Activated CD4-positive, alpha-beta memory T cell treated with anti-CD3 and anti-CD28 coated beads, Interleukin-2, amount 10 ng/mL, durations not matched to agents 7 days and 5 days (primary cell): ENCODE measurements around the gene CA5A. TPM values are rescaled to one million over a fixed set of nuclear protein-coding genes. Genes with fewer than 3 reads are reported as not detected.
A peak's percentile ranks its signal among the peaks of the same experiment; 100 is the strongest.

Experiments used
- CTCF ChIA-PET: fragments of 350-600 bp; sonication (Branson Sonifier 250); formaldehyde crosslinking; loops from one replicate; lab custom pipeline; 2021; ENCODE audit warnings: antibody characterized with exemption, inconsistent platforms; lab: Charles Lee
- POLR2A ChIA-PET: fragments of 350-600 bp; sonication (Branson Sonifier 250); formaldehyde crosslinking; loops from one replicate; lab custom pipeline; 2021; ENCODE audit warnings: antibody characterized with exemption; lab: Charles Lee
- DNase-seq: peaks from one replicate; pipeline ENCODE4 v3.0.0-alpha.2; 2020
- H3K27ac Mint-ChIP-seq: one replicate; pipeline ENCODE4 v1.8.0; 2021; ENCODE audit warnings: mild to moderate bottlenecking, mixed read lengths
- H3K27me3 Mint-ChIP-seq: one replicate; pipeline ENCODE4 v1.8.0; 2021; ENCODE audit warnings: mixed read lengths
- H3K36me3 Mint-ChIP-seq: one replicate; pipeline ENCODE4 v1.8.0; 2021; ENCODE audit warnings: low read depth, mixed read lengths
- H3K4me1 Mint-ChIP-seq: one replicate; pipeline ENCODE4 v1.8.0; 2021; ENCODE audit warnings: mixed read lengths
- H3K4me3 Mint-ChIP-seq: one replicate; pipeline ENCODE4 v1.8.0; 2021; ENCODE audit warnings: mild to moderate bottlenecking, mixed read lengths
- H3K9me3 Mint-ChIP-seq: one replicate; pipeline ENCODE4 v1.8.0; 2021; ENCODE audit warnings: mixed read lengths
- total RNA-seq, 2 experiments: library from RNA; stranded (reverse); gene quantifications; one replicate each; pipeline ENCODE4 v1.2.3, GENCODE V29; 2021

Gene CA5A
- total RNA-seq, 2 experiments from 2014 or later: not detected

- H3K4me1 Mint-ChIP-seq: peaks cover 81% of the 10 kb centered on the region
- peaks cover 22% of the 10 kb centered on the region for H3K36me3 Mint-ChIP-seq
- ChIA-PET POLR2A (interaction anchor here (1.3 kb wide), 1 partner anchor 9 kb away, joined by 4 read pairs; the partner anchor contains the start of gene BANP), CTCF (interaction anchor here (0.6 to 1.8 kb wide), 2 partner anchors 9 to 196 kb away, joined by 3 to 6 read pairs; partner anchors contain the start of gene BANP)
- peak overlapping the region; percentile 42 for H3K27ac Mint-ChIP-seq
- no peak for DNase-seq
- H3K27me3 Mint-ChIP-seq: no peaks in the 10 kb centered on the region
- H3K4me3 Mint-ChIP-seq: no peak overlapping the region
- no peaks in the 10 kb centered on the region for H3K9me3 Mint-ChIP-seq
These were observed 24.0 kb upstream of the CA5A start for GRCh38 chr16:87960296-87960695.

GRCh38 chr16:87959391-87959990 is 23.2 kb upstream of the CA5A start:
- Mint-ChIP-seq H3K4me1 (peaks cover 83% of the 10 kb centered on the region), H3K27ac (no peak overlapping the region), H3K9me3 (no peaks in the 10 kb centered on the region), H3K27me3 (no peaks in the 10 kb centered on the region), H3K36me3 (peaks cover 28% of the 10 kb centered on the region), H3K4me3 (peak overlapping the region; percentile 14)
- no peak for DNase-seq
- POLR2A ChIA-PET: no interaction called here
- CTCF ChIA-PET: no interaction called here

GRCh38 chr16:87958632-87959031 is 22.3 kb upstream of the CA5A start:
- Mint-ChIP-seq H3K36me3 (peaks cover 35% of the 10 kb centered on the region), H3K4me3 (no peak overlapping the region), H3K27ac (no peak overlapping the region), H3K4me1 (peaks cover 83% of the 10 kb centered on the region), H3K27me3 (no peaks in the 10 kb centered on the region), H3K9me3 (no peaks in the 10 kb centered on the region)
- DNase-seq: no peak
- POLR2A ChIA-PET: no interaction called here
- CTCF ChIA-PET: no interaction called here

GRCh38 chr16:87957296-87958094 is 21.2 kb upstream of the CA5A start:
- no peak for DNase-seq
- Mint-ChIP-seq H3K27ac (peak overlapping the region; percentile 97), H3K4me1 (peaks cover 79% of the 10 kb centered on the region), H3K4me3 (peak overlapping the region; percentile 74), H3K36me3 (peaks cover 41% of the 10 kb centered on the region), H3K27me3 (no peaks in the 10 kb centered on the region), H3K9me3 (no peaks in the 10 kb centered on the region)
- ChIA-PET CTCF (interaction anchor here (1.0 to 1.1 kb wide), 2 partner anchors 8 to 178 kb away, joined by 3 to 4 read pairs; no protein-coding TSS in a partner anchor), POLR2A (interaction anchor here (1.3 to 1.7 kb wide), 8 partner anchors 8 to 473 kb away, joined by 3 to 7 read pairs (median 6); no protein-coding TSS in a partner anchor)

- Mint-ChIP-seq H3K4me3 (peak overlapping the region; percentile 74), H3K27me3 (no peaks in the 10 kb centered on the region), H3K36me3 (peaks cover 46% of the 10 kb centered on the region), H3K9me3 (no peaks in the 10 kb centered on the region), H3K4me1 (peaks cover 83% of the 10 kb centered on the region), H3K27ac (peak overlapping the region; percentile 97)
- ChIA-PET CTCF (interaction anchor here (0.7 to 1.6 kb wide), 7 partner anchors 10 to 481 kb away, joined by 3 to 8 read pairs (median 4); no protein-coding TSS in a partner anchor), POLR2A (interaction anchor here (0.7 to 1.7 kb wide), 16 partner anchors 9 to 745 kb away, joined by 3 to 7 read pairs (median 4); no protein-coding TSS in a partner anchor)
- DNase-seq: peak; percentile 83
These were observed 20.3 kb upstream of the CA5A start for GRCh38 chr16:87956365-87957231.

GRCh38 chr16:87956098-87956364 is 19.7 kb upstream of the CA5A start:
- peaks cover 46% of the 10 kb centered on the region for H3K36me3 Mint-ChIP-seq
- DNase-seq: no peak
- CTCF ChIA-PET: interaction anchor here (0.9 to 1.6 kb wide), 6 partner anchors 13 to 482 kb away, joined by 3 to 8 read pairs (median 4); no protein-coding TSS in a partner anchor
- H3K27me3 Mint-ChIP-seq: no peaks in the 10 kb centered on the region
- H3K27ac Mint-ChIP-seq: peak overlapping the region; percentile 97
- peak overlapping the region; percentile 74 for H3K4me3 Mint-ChIP-seq
- H3K9me3 Mint-ChIP-seq: no peaks in the 10 kb centered on the region
- peaks cover 81% of the 10 kb centered on the region for H3K4me1 Mint-ChIP-seq
- POLR2A ChIA-PET: interaction anchor here (0.7 to 1.7 kb wide), 15 partner anchors 9 to 745 kb away, joined by 3 to 7 read pairs (median 4); no protein-coding TSS in a partner anchor

- H3K36me3 Mint-ChIP-seq: peaks cover 46% of the 10 kb centered on the region
- CTCF ChIA-PET: interaction anchor here (1.0 to 1.6 kb wide), 5 partner anchors 13 to 482 kb away, joined by 3 to 8 read pairs (median 4); no protein-coding TSS in a partner anchor
- peak overlapping the region; percentile 97 for H3K27ac Mint-ChIP-seq
- peak overlapping the region; percentile 74 for H3K4me3 Mint-ChIP-seq
- H3K27me3 Mint-ChIP-seq: no peaks in the 10 kb centered on the region
- H3K9me3 Mint-ChIP-seq: no peaks in the 10 kb centered on the region
- POLR2A ChIA-PET: interaction anchor here (0.7 to 1.7 kb wide), 11 partner anchors 10 to 499 kb away, joined by 3 to 7 read pairs (median 4); no protein-coding TSS in a partner anchor
- DNase-seq: peak; percentile 26
- H3K4me1 Mint-ChIP-seq: peaks cover 80% of the 10 kb centered on the region
These were observed 19.2 kb upstream of the CA5A start for GRCh38 chr16:87955302-87956097.

- ChIA-PET CTCF (interaction anchor here (1.2 kb wide), 1 partner anchor 83 kb away, joined by 4 read pairs; no protein-coding TSS in a partner anchor), POLR2A (no interaction called here)
- H3K36me3 Mint-ChIP-seq: peaks cover 46% of the 10 kb centered on the region
- H3K9me3 Mint-ChIP-seq: no peaks in the 10 kb centered on the region
- peak overlapping the region; percentile 97 for H3K27ac Mint-ChIP-seq
- H3K4me1 Mint-ChIP-seq: peaks cover 80% of the 10 kb centered on the region
- no peak for DNase-seq
- no peaks in the 10 kb centered on the region for H3K27me3 Mint-ChIP-seq
- H3K4me3 Mint-ChIP-seq: no peak overlapping the region
These were observed 18.5 kb upstream of the CA5A start for GRCh38 chr16:87954826-87955225.

- Mint-ChIP-seq H3K36me3 (peaks cover 45% of the 10 kb centered on the region), H3K4me1 (peaks cover 78% of the 10 kb centered on the region), H3K9me3 (no peaks in the 10 kb centered on the region), H3K27me3 (no peaks in the 10 kb centered on the region), H3K4me3 (no peak overlapping the region), H3K27ac (peak overlapping the region; percentile 97)
- ChIA-PET POLR2A (interaction anchor here (1.1 to 4.0 kb wide), 2 partner anchors 9 to 85 kb away, joined by 4 to 34 read pairs; partner anchors contain the start of gene SLC7A5), CTCF (no interaction called here)
- DNase-seq: no peak
These were observed 18.0 kb upstream of the CA5A start for GRCh38 chr16:87954361-87954760.

GRCh38 chr16:87953308-87954215 is 17.2 kb upstream of the CA5A start:
- H3K9me3 Mint-ChIP-seq: no peaks in the 10 kb centered on the region

More at GRCh38 chr16:87953308-87954215, 17.2 kb upstream of the CA5A start:
- no peak for DNase-seq
- Mint-ChIP-seq H3K27me3 (no peaks in the 10 kb centered on the region), H3K36me3 (peaks cover 41% of the 10 kb centered on the region), H3K27ac (peak overlapping the region; percentile 97), H3K4me3 (peak overlapping the region; percentile 50), H3K4me1 (peaks cover 76% of the 10 kb centered on the region)
- POLR2A ChIA-PET: interaction anchor here (1.1 to 4.0 kb wide), 5 partner anchors 9 to 174 kb away, joined by 3 to 34 read pairs (median 4); partner anchors contain the start of gene SLC7A5
- CTCF ChIA-PET: interaction anchor here (0.5 to 1.3 kb wide), 3 partner anchors 58 to 127 kb away, joined by 3 to 4 read pairs (median 4); no protein-coding TSS in a partner anchor
